Measurements from ENCODE around the gene PBX4.

The PBX4 gene

GRCh38 chr19:19528721-19529490 lies 89.6 kb downstream of the PBX4 start, which contains the start of gene YJEFN3:
Gene YJEFN3, plus strand, starts transcription at chr19:19528911. Its CDS starts 22 bp downstream, at chr19:19528933.
- H3K36me3 ChIP-seq (ENCODE audit: control insufficient read depth, insufficient read depth, low read length) = peaks cover 57% of the 10 kb centered on the region
- no peak within 1 kb of the TSS for H3K4me3 ChIP-seq (ENCODE audit: extremely low read depth, insufficient read depth, low read length, poor library complexity, severe bottlenecking)
- 90 to 95% methylated on average over 34 to 45 of the region's 50 CpGs for WGBS, 2 experiments (ENCODE audit: insufficient coverage in 2 of 2)
- H3K4me1 ChIP-seq (ENCODE audit: control insufficient read depth, insufficient read depth, low read length, poor library complexity, severe bottlenecking) = peaks cover 19% of the 10 kb centered on the region
- H3K27ac ChIP-seq (ENCODE audit: low read depth, low read length, severe bottlenecking) = no peak within 1 kb of the TSS
- H3K9me3 ChIP-seq (ENCODE audit: control insufficient read depth, low read length) = no peaks in the 10 kb centered on the region

GRCh38 chr19:19527674-19528625 lies 90.5 kb downstream of the PBX4 start:
- H3K4me3 ChIP-seq (ENCODE audit: extremely low read depth, insufficient read depth, low read length, poor library complexity, severe bottlenecking) = no peak overlapping the region
- H3K36me3 ChIP-seq (ENCODE audit: control insufficient read depth, insufficient read depth, low read length) = peaks cover 66% of the 10 kb centered on the region
- WGBS, 2 experiments (ENCODE audit: insufficient coverage in 2 of 2) = 95 to 98% methylated on average over 21 to 24 of the region's 27 CpGs
- no peak overlapping the region for H3K27ac ChIP-seq (ENCODE audit: low read depth, low read length, severe bottlenecking)
- H3K9me3 ChIP-seq (ENCODE audit: control insufficient read depth, low read length) = no peaks in the 10 kb centered on the region
- H3K4me1 ChIP-seq (ENCODE audit: control insufficient read depth, insufficient read depth, low read length, poor library complexity, severe bottlenecking) = peaks cover 19% of the 10 kb centered on the region

- WGBS, 2 experiments (ENCODE audit: insufficient coverage in 2 of 2) = 94 to 96% methylated on average over 8 to 9 of the region's 9 CpGs
- H3K36me3 ChIP-seq (ENCODE audit: control insufficient read depth, insufficient read depth, low read length) = peaks cover 67% of the 10 kb centered on the region
- no peak overlapping the region for H3K27ac ChIP-seq (ENCODE audit: low read depth, low read length, severe bottlenecking)
Observed at GRCh38 chr19:19527371-19527656, 91.2 kb downstream of the PBX4 start.

GRCh38 chr19:19526581-19527370 lies 91.7 kb downstream of the PBX4 start:
- 91 to 98% methylated on average over 19 to 23 of the region's 28 CpGs for WGBS, 2 experiments (ENCODE audit: insufficient coverage in 2 of 2)
- Histone ChIP-seq H3K9me3 (ENCODE audit: control insufficient read depth, low read length) (no peaks in the 10 kb centered on the region), H3K4me1 (ENCODE audit: control insufficient read depth, insufficient read depth, low read length, poor library complexity, severe bottlenecking) (peaks cover 19% of the 10 kb centered on the region), H3K27ac (ENCODE audit: low read depth, low read length, severe bottlenecking) (no peak overlapping the region), H3K4me3 (ENCODE audit: extremely low read depth, insufficient read depth, low read length, poor library complexity, severe bottlenecking) (no peak overlapping the region), H3K36me3 (ENCODE audit: control insufficient read depth, insufficient read depth, low read length) (peaks cover 68% of the 10 kb centered on the region)

More at GRCh38 chr19:19527371-19527656, 91.2 kb downstream of the PBX4 start:
- Histone ChIP-seq H3K4me1 (ENCODE audit: control insufficient read depth, insufficient read depth, low read length, poor library complexity, severe bottlenecking) (peaks cover 19% of the 10 kb centered on the region), H3K9me3 (ENCODE audit: control insufficient read depth, low read length) (no peaks in the 10 kb centered on the region), H3K4me3 (ENCODE audit: extremely low read depth, insufficient read depth, low read length, poor library complexity, severe bottlenecking) (no peak overlapping the region)

- WGBS, 2 experiments (ENCODE audit: insufficient coverage in 2 of 2) = 92 to 94% methylated on average over 17 to 21 of the region's 23 CpGs
- Histone ChIP-seq H3K4me1 (ENCODE audit: control insufficient read depth, insufficient read depth, low read length, poor library complexity, severe bottlenecking) (peaks cover 19% of the 10 kb centered on the region), H3K36me3 (ENCODE audit: control insufficient read depth, insufficient read depth, low read length) (peaks cover 66% of the 10 kb centered on the region), H3K4me3 (ENCODE audit: extremely low read depth, insufficient read depth, low read length, poor library complexity, severe bottlenecking) (no peak overlapping the region), H3K27ac (ENCODE audit: low read depth, low read length, severe bottlenecking) (no peak overlapping the region), H3K9me3 (ENCODE audit: control insufficient read depth, low read length) (no peaks in the 10 kb centered on the region)
Observed at GRCh38 chr19:19525611-19526380, 92.7 kb downstream of the PBX4 start.

GRCh38 chr19:19524053-19524452 lies 94.4 kb downstream of the PBX4 start:
- H3K27ac ChIP-seq (ENCODE audit: low read depth, low read length, severe bottlenecking) = no peak overlapping the region
- no peak overlapping the region for H3K4me3 ChIP-seq (ENCODE audit: extremely low read depth, insufficient read depth, low read length, poor library complexity, severe bottlenecking)
- WGBS, 2 experiments (ENCODE audit: insufficient coverage in 2 of 2) = 94 to 96% methylated on average over 5 to 6 of the region's 7 CpGs
- H3K36me3 ChIP-seq (ENCODE audit: control insufficient read depth, insufficient read depth, low read length) = peaks cover 77% of the 10 kb centered on the region
- peaks cover 10% of the 10 kb centered on the region for H3K4me1 ChIP-seq (ENCODE audit: control insufficient read depth, insufficient read depth, low read length, poor library complexity, severe bottlenecking)
- H3K9me3 ChIP-seq (ENCODE audit: control insufficient read depth, low read length) = no peaks in the 10 kb centered on the region

GRCh38 chr19:19523177-19523576 lies 95.3 kb downstream of the PBX4 start:
- Histone ChIP-seq H3K4me3 (ENCODE audit: extremely low read depth, insufficient read depth, low read length, poor library complexity, severe bottlenecking) (no peak overlapping the region), H3K9me3 (ENCODE audit: control insufficient read depth, low read length) (no peaks in the 10 kb centered on the region), H3K27ac (ENCODE audit: low read depth, low read length, severe bottlenecking) (no peak overlapping the region), H3K4me1 (ENCODE audit: control insufficient read depth, insufficient read depth, low read length, poor library complexity, severe bottlenecking) (peaks cover 10% of the 10 kb centered on the region), H3K36me3 (ENCODE audit: control insufficient read depth, insufficient read depth, low read length) (peaks cover 72% of the 10 kb centered on the region)
- 86 to 94% methylated on average over 1 to 3 of the region's 3 CpGs for WGBS, 2 experiments (ENCODE audit: insufficient coverage in 2 of 2)

- H3K4me1 ChIP-seq (ENCODE audit: control insufficient read depth, insufficient read depth, low read length, poor library complexity, severe bottlenecking) = peaks cover 8% of the 10 kb centered on the region
- no peak overlapping the region for H3K4me3 ChIP-seq (ENCODE audit: extremely low read depth, insufficient read depth, low read length, poor library complexity, severe bottlenecking)
- H3K27ac ChIP-seq (ENCODE audit: low read depth, low read length, severe bottlenecking) = no peak overlapping the region
- WGBS, 2 experiments (ENCODE audit: insufficient coverage in 2 of 2) = 88 to 100% methylated on average over 1 of the region's 6 CpGs
- H3K9me3 ChIP-seq (ENCODE audit: control insufficient read depth, low read length) = no peaks in the 10 kb centered on the region
- H3K36me3 ChIP-seq (ENCODE audit: control insufficient read depth, insufficient read depth, low read length) = peaks cover 63% of the 10 kb centered on the region
Observed at GRCh38 chr19:19520989-19521388, 97.5 kb downstream of the PBX4 start.

GRCh38 chr19:19517235-19517619 lies 101.3 kb downstream of the PBX4 start:
- H3K9me3 ChIP-seq (ENCODE audit: control insufficient read depth, low read length) = no peaks in the 10 kb centered on the region
- H3K27ac ChIP-seq (ENCODE audit: low read depth, low read length, severe bottlenecking) = no peak overlapping the region
- H3K36me3 ChIP-seq (ENCODE audit: control insufficient read depth, insufficient read depth, low read length) = peaks cover 31% of the 10 kb centered on the region
- 93 to 100% methylated on average over 4 to 8 of the region's 10 CpGs for WGBS, 2 experiments (ENCODE audit: insufficient coverage in 2 of 2)
- H3K4me3 ChIP-seq (ENCODE audit: extremely low read depth, insufficient read depth, low read length, poor library complexity, severe bottlenecking) = peak overlapping the region; percentile 76
- peaks cover 9% of the 10 kb centered on the region for H3K4me1 ChIP-seq (ENCODE audit: control insufficient read depth, insufficient read depth, low read length, poor library complexity, severe bottlenecking)
